ENCODE results near the gene SRM.
"Not testable (repeated sequence)": the region's sequence is repeated elsewhere in the genome, so short reads cannot be mapped to it uniquely, and the experiment has no call there.

SRM gene

GRCh38 chr1:11024154-11024873 is 35.5 kb downstream of the SRM start:
- in situ Hi-C loops (cut with MboI; ENCODE audit: low sequenced_read_pairs) = no loop called here

GRCh38 chr1:11023201-11023600 is 36.6 kb downstream of the SRM start:
- in situ Hi-C loops (cut with MboI; ENCODE audit: low sequenced_read_pairs) = no loop called here

- in situ Hi-C loops (cut with MboI; ENCODE audit: low sequenced_read_pairs) = no loop called here
Observed at GRCh38 chr1:11019971-11020370, 39.8 kb downstream of the SRM start.

GRCh38 chr1:11019358-11019757 is 40.5 kb downstream of the SRM start:
- in situ Hi-C loops (cut with MboI; ENCODE audit: low sequenced_read_pairs) = not testable (repeated sequence)

GRCh38 chr1:11013160-11013531 is 46.7 kb downstream of the SRM start:
- in situ Hi-C loops (cut with MboI; ENCODE audit: low sequenced_read_pairs) = no loop called here

GRCh38 chr1:11012260-11013159 is 47.3 kb downstream of the SRM start, which contains the start of gene TARDBP:
TSS of gene TARDBP (plus strand) at chr1:11012654. CDS start at chr1:11013728, 1,074 bp downstream.
- in situ Hi-C loops (cut with MboI; ENCODE audit: low sequenced_read_pairs) = no loop called here

Data from HL-60/S4 treated with retinoic acid at 250 ng/mL for 4 days and 3 days (cell line).